NCI-H1417 (cell line): ENCODE results near the gene BHLHE40.

Source experiments
- DNase-seq, 3 experiments: peaks; one replicate each; lab custom pipeline; 2025; lab: John Stamatoyannopoulos, UW

BHLHE40 gene

GRCh38 chr3:4983739-4984510 lies 4.7 kb downstream of the BHLHE40 start:
- no peak for DNase-seq

GRCh38 chr3:4984511-4984864 lies 5.3 kb downstream of the BHLHE40 start:
- DNase-seq = no peak

- peak in 1 of 3 experiments; percentile 1 for DNase-seq
Measured at GRCh38 chr3:4985330-4986174, 6.3 kb downstream of the BHLHE40 start.

- DNase-seq = no peak
Measured at GRCh38 chr3:4986175-4986781, 7.0 kb downstream of the BHLHE40 start.

- peak; percentile 61 to 87 (median 73) for DNase-seq
Measured at GRCh38 chr3:4986782-4987537, 7.7 kb downstream of the BHLHE40 start.

- DNase-seq = no peak
Measured at GRCh38 chr3:4987538-4988296, 8.5 kb downstream of the BHLHE40 start.

GRCh38 chr3:4988983-4989834 lies 10.0 kb downstream of the BHLHE40 start:
- DNase-seq = no peak

GRCh38 chr3:4990069-4990468 lies 10.8 kb downstream of the BHLHE40 start:
- DNase-seq = no peak

- no peak for DNase-seq
Measured at GRCh38 chr3:4992118-4992517, 12.9 kb downstream of the BHLHE40 start.

GRCh38 chr3:4993276-4994143 lies 14.3 kb downstream of the BHLHE40 start:
- DNase-seq = no peak

GRCh38 chr3:4994144-4994730 lies 15.0 kb downstream of the BHLHE40 start:
- DNase-seq = no peak

- no peak for DNase-seq
Measured at GRCh38 chr3:4994823-4995499, 15.7 kb downstream of the BHLHE40 start.

- DNase-seq = no peak
Measured at GRCh38 chr3:4995500-4996053, 16.3 kb downstream of the BHLHE40 start.

GRCh38 chr3:4996223-4996765 lies 17.1 kb downstream of the BHLHE40 start:
- no peak for DNase-seq

- no peak for DNase-seq
Measured at GRCh38 chr3:4996771-4997291, 17.6 kb downstream of the BHLHE40 start.

- no peak for DNase-seq
Measured at GRCh38 chr3:4997946-4998345, 18.7 kb downstream of the BHLHE40 start.

- peak in 2 of 3 experiments; percentile 26 to 45 for DNase-seq
Measured at GRCh38 chr3:4999531-5000184, 20.4 kb downstream of the BHLHE40 start.
